Natural killer cell (primary cell): ENCODE data around the gene ATAD3B. TPM values are rescaled to one million over a fixed set of nuclear protein-coding genes. Genes with fewer than 3 reads are reported as not detected.
"Not testable (repeated sequence)": the region's sequence is repeated elsewhere in the genome, so short reads cannot be mapped to it uniquely, and the experiment has no call there.

ENCODE experiments used
- ATAC-seq, 3 donors: fragments of 150-1000 bp in 2 of 3; fragments of 200-7000 bp in 1 of 3; cut with Tn5 transposase; 1 replicate in 1 of 3; 2 replicates in 2 of 3; pipeline ENCODE4 v1.10.0; 2021; ENCODE audit warnings: mild to moderate bottlenecking in 2 of 3, moderate library complexity in 2 of 3
- DNase-seq, 2 donors: peaks; one replicate each; pipeline versions ENCODE4 v3.0.0 to v3.0.0-alpha.2; 2013 to 2021; ENCODE audit warnings: mixed read lengths in 1 of 2
- H3K27ac ChIP-seq: one replicate; pipeline ENCODE4 v1.5.1; 2013; ENCODE audit warnings: mild to moderate bottlenecking, low read length
- H3K27me3 ChIP-seq: one replicate; pipeline ENCODE4 v1.6.1; 2013; ENCODE audit warnings: low read length; ENCODE audit not compliant: control insufficient read depth, insufficient read depth
- H3K36me3 ChIP-seq: one replicate; pipeline ENCODE4 v1.6.1; 2013; ENCODE audit warnings: low read length; ENCODE audit not compliant: control insufficient read depth, insufficient read depth
- H3K4me1 ChIP-seq: one replicate; pipeline ENCODE4 v1.6.1; 2013; ENCODE audit warnings: low read length; ENCODE audit not compliant: control insufficient read depth, insufficient read depth
- H3K4me3 ChIP-seq: one replicate; pipeline ENCODE4 v1.5.1; 2013; ENCODE audit warnings: low read length
- H3K9me3 ChIP-seq: one replicate; pipeline ENCODE4 v1.6.1; 2013; ENCODE audit warnings: low read length; ENCODE audit not compliant: control insufficient read depth, insufficient read depth
- H3K27ac Mint-ChIP-seq, 2 donors: one replicate each; pipeline ENCODE4 v1.8.0; 2022; ENCODE audit warnings: mild to moderate bottlenecking in 2 of 2, mixed read lengths in 2 of 2, moderate library complexity in 1 of 2
- H3K27me3 Mint-ChIP-seq, 2 donors: one replicate each; pipeline ENCODE4 v1.8.0; 2022; ENCODE audit warnings: low read depth in 2 of 2, mixed read lengths in 2 of 2
- H3K36me3 Mint-ChIP-seq: one replicate; pipeline ENCODE4 v1.8.0; 2022; ENCODE audit warnings: mixed read lengths
- H3K4me1 Mint-ChIP-seq, 2 donors: one replicate each; pipeline ENCODE4 v1.8.0; 2022; ENCODE audit warnings: mixed read lengths in 2 of 2
- H3K4me3 Mint-ChIP-seq: one replicate; pipeline ENCODE4 v1.8.0; 2022; ENCODE audit warnings: mild to moderate bottlenecking, moderate library complexity, mixed read lengths
- H3K9me3 Mint-ChIP-seq, 2 donors: one replicate each; pipeline ENCODE4 v1.8.0; 2022; ENCODE audit warnings: mixed read lengths in 2 of 2
- WGBS: methylation state at CpG from one replicate; pipeline ENCODE4 v1.1.7; 2013; ENCODE audit warnings: missing lambda C conversion rate; ENCODE audit not compliant: insufficient coverage; 5-methylcytosine and 5-hydroxymethylcytosine counted together
- intact Hi-C: fragments of 100-400 bp; cut with micrococcal nuclease; formaldehyde crosslinking; loops from one replicate; pipeline ENCODE4 v1.14.2; 2022
- total RNA-seq, 4 donors: library from RNA; stranded (reverse); fragments of 120-200 nt in 1 of 4; gene quantifications; one replicate each; pipeline versions ENCODE4 v1.2.3 to v1.2.4, GENCODE V29; 2013 to 2022
- TF ChIP-seq, protein P1 (sequence below): fragments of 200-600 bp; IDR thresholded peaks from one replicate; pipeline ENCODE4 v1.8.0; 2022; ENCODE audit warnings: antibody characterized with exemption

The ATAD3B gene
- total RNA-seq, 3 donors from 2014 or later (not counting 1 experiment from before 2014, with no cell fraction given), result 31.9 to 52.4 (median 42.9) TPM

GRCh38 chr1:1482856-1483255 is 11.3 kb downstream of the ATAD3B start:
- Mint-ChIP-seq H3K27ac (no peak overlapping the region), H3K27me3 (no peaks in the 10 kb centered on the region), H3K4me3 (no peak overlapping the region), H3K4me1 (peaks cover 0 to 6% of the 10 kb centered on the region in 2 donors), H3K36me3 (no peaks in the 10 kb centered on the region), H3K9me3 (no peaks in the 10 kb centered on the region)
- ATAC-seq, result no peak
- H3K36me3 ChIP-seq, result peaks cover 24% of the 10 kb centered on the region
- H3K4me1 ChIP-seq, result no peaks in the 10 kb centered on the region
- 99% methylated on average over 13 of the region's 14 CpGs for WGBS
- TF ChIP-seq, protein P1, sequence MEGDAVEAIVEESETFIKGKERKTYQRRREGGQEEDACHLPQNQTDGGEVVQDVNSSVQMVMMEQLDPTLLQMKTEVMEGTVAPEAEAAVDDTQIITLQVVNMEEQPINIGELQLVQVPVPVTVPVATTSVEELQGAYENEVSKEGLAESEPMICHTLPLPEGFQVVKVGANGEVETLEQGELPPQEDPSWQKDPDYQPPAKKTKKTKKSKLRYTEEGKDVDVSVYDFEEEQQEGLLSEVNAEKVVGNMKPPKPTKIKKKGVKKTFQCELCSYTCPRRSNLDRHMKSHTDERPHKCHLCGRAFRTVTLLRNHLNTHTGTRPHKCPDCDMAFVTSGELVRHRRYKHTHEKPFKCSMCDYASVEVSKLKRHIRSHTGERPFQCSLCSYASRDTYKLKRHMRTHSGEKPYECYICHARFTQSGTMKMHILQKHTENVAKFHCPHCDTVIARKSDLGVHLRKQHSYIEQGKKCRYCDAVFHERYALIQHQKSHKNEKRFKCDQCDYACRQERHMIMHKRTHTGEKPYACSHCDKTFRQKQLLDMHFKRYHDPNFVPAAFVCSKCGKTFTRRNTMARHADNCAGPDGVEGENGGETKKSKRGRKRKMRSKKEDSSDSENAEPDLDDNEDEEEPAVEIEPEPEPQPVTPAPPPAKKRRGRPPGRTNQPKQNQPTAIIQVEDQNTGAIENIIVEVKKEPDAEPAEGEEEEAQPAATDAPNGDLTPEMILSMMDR, result no peak
- no peak for DNase-seq
- H3K27ac ChIP-seq, result no peak overlapping the region
- H3K4me3 ChIP-seq, result no peak overlapping the region
- no peaks in the 10 kb centered on the region for H3K27me3 ChIP-seq
- H3K9me3 ChIP-seq, result no peaks in the 10 kb centered on the region
- intact Hi-C loops, result no loop called here

- intact Hi-C loops, result no loop called here
- no peaks in the 10 kb centered on the region for H3K27me3 ChIP-seq
- TF ChIP-seq, protein P1, result no peak
- DNase-seq, result no peak
- no peak for ATAC-seq
- H3K4me3 ChIP-seq, result no peak overlapping the region
- no peak overlapping the region for H3K27ac ChIP-seq
- Mint-ChIP-seq H3K4me1 (peaks cover 0 to 6% of the 10 kb centered on the region in 2 donors), H3K9me3 (no peaks in the 10 kb centered on the region), H3K36me3 (no peaks in the 10 kb centered on the region), H3K27me3 (no peaks in the 10 kb centered on the region), H3K27ac (no peak overlapping the region), H3K4me3 (no peak overlapping the region)
- H3K36me3 ChIP-seq, result peaks cover 22% of the 10 kb centered on the region
- 94% methylated on average over 16 of the region's 16 CpGs for WGBS
- no peaks in the 10 kb centered on the region for H3K4me1 ChIP-seq
- H3K9me3 ChIP-seq, result no peaks in the 10 kb centered on the region
These were observed 12.1 kb downstream of the ATAD3B start for GRCh38 chr1:1483714-1484113.

DNA sequence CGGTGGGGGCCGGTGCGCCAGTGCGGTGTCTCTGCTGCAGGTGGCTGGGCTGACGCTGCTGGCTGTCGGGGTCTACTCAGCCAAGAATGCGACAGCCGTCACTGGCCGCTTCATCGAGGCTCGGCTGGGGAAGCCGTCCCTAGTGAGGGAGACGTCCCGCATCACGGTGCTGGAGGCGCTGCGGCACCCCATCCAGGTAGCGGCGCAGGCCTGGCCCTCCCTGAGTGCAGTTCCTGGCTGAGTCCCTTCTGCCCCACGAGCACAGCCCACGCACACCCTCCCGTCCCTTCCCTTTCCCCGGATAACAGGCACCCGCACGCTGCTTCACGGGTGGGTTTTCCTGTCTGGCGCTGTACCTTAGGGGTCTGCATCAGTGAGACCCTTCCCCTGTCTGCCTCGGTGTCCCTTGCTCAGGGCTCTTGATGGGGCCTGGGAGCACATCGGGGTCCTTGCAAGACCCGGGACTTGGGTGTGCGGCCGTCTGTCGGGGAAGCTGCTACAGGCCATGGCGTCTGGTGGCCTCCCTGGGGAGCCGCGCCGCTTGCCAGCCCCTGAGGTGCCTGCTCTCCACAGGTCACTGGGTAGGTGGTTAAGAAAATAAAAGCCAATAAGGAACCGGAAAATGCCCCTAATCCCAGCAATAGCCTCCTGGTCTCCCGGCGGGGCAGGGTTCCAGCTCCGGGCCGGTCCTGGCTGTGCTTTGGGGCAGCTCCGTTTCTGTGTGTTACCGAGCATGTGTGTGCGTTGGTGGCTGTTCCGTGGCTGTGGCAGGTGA is 13.6 kb downstream of the ATAD3B start:
- H3K4me1 ChIP-seq, H3K27ac Mint-ChIP-seq, ATAC-seq, H3K27ac ChIP-seq, H3K9me3 Mint-ChIP-seq, H3K27me3 Mint-ChIP-seq, DNase-seq, H3K9me3 ChIP-seq, intact Hi-C loops, H3K4me1 Mint-ChIP-seq, H3K36me3 Mint-ChIP-seq, H3K4me3 ChIP-seq, H3K27me3 ChIP-seq, H3K4me3 Mint-ChIP-seq: not testable (repeated sequence)
- WGBS, result 97% methylated on average over 35 of the region's 46 CpGs
- H3K36me3 ChIP-seq, result peaks cover 21% of the 10 kb centered on the region

- H3K9me3 ChIP-seq, DNase-seq, H3K27me3 ChIP-seq, H3K4me1 Mint-ChIP-seq, H3K36me3 Mint-ChIP-seq, H3K9me3 Mint-ChIP-seq, H3K27ac ChIP-seq, H3K4me3 ChIP-seq, H3K4me1 ChIP-seq, H3K4me3 Mint-ChIP-seq, H3K27me3 Mint-ChIP-seq, intact Hi-C loops, H3K27ac Mint-ChIP-seq, ATAC-seq: not testable (repeated sequence)
- WGBS, result 98% methylated on average over 26 of the region's 31 CpGs
- peaks cover 25% of the 10 kb centered on the region for H3K36me3 ChIP-seq
These were observed 14.3 kb downstream of the ATAD3B start for GRCh38 chr1:1485755-1486317.
